Measurements from ENCODE around the gene GRPR.

DNA sequence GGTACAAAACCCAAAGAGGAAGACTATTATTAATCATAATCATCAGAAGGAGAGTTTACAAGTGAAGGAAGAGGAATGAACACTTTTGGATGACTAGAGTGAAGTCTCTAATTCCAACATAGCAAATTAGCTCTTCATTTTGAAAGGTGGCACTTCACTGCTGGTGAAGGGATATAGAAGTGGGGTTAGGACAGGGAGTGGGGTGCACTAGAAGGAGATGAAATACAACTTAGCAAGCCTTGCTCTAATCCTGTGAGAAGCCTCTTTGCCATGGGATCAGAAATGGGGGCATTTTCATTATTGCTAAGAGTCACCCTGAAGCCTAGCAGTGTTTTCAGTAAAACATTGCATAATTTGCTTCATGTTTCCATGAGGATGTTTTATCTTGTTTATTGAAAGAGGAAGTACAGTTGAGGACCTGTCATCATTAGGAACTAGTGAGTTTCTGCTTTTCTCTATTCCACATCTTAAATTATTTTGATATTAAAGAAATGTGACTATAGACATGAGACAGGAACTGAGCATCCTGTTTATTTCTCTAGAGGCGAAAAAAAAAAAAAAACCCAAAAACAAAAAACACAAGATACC, 9.3 kb upstream of the GRPR start:
- no peak for TF ChIP-seq POLR2A (IDR thresholded peaks at IDR 0.05)
- TF ChIP-seq, protein P1, sequence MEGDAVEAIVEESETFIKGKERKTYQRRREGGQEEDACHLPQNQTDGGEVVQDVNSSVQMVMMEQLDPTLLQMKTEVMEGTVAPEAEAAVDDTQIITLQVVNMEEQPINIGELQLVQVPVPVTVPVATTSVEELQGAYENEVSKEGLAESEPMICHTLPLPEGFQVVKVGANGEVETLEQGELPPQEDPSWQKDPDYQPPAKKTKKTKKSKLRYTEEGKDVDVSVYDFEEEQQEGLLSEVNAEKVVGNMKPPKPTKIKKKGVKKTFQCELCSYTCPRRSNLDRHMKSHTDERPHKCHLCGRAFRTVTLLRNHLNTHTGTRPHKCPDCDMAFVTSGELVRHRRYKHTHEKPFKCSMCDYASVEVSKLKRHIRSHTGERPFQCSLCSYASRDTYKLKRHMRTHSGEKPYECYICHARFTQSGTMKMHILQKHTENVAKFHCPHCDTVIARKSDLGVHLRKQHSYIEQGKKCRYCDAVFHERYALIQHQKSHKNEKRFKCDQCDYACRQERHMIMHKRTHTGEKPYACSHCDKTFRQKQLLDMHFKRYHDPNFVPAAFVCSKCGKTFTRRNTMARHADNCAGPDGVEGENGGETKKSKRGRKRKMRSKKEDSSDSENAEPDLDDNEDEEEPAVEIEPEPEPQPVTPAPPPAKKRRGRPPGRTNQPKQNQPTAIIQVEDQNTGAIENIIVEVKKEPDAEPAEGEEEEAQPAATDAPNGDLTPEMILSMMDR (IDR thresholded peaks at IDR 0.05) = no peak
